Thoracic aorta (tissue), 2 donors: ENCODE measurements around the gene PSMD13. TPM values are rescaled to one million over a fixed set of nuclear protein-coding genes. Genes with fewer than 3 reads are reported as not detected.

Experiments used
- ATAC-seq: fragments of 150-250 bp; one replicate; pipeline ENCODE4 v1.8.0; 2017; ENCODE audit warnings: low read depth; ENCODE audit not compliant: insufficient number of reproducible peaks, low FRiP score
- DNase-seq: peaks from one replicate; pipeline ENCODE4 v3.0.0-alpha.2; 2020; ENCODE audit warnings: low spot score
- H3K27ac ChIP-seq, 2 donors: fragments of 200-600 bp; sonication (generic); 1 replicate in 1 of 2; 2 replicates in 1 of 2; pipeline ENCODE4 v1.5.1; 2016; ENCODE audit warnings: mild to moderate bottlenecking in 2 of 2, moderate library complexity in 2 of 2
- H3K27me3 ChIP-seq: fragments of 200-600 bp; sonication (generic); replicated peaks from 2 replicates; pipeline ENCODE4 v1.6.0; 2016; ENCODE audit warnings: mild to moderate bottlenecking; ENCODE audit not compliant: insufficient read depth
- H3K36me3 ChIP-seq: fragments of 200-600 bp; sonication (generic); one replicate; pipeline ENCODE4 v1.5.1; 2016
- H3K4me1 ChIP-seq, 2 donors: fragments of 200-600 bp; sonication (generic); 1 replicate in 1 of 2; 2 replicates in 1 of 2; pipeline versions ENCODE4 v1.5.1 to v1.6.0; 2016; ENCODE audit warnings: low read depth in 2 of 2, mild to moderate bottlenecking in 1 of 2; ENCODE audit not compliant: control insufficient read depth in 1 of 2
- H3K4me3 ChIP-seq: fragments of 200-600 bp; sonication (generic); 2 replicates; pipeline ENCODE4 v1.5.1; 2016; ENCODE audit warnings: mild to moderate bottlenecking
- H3K9me3 ChIP-seq: fragments of 200-600 bp; sonication (generic); 2 replicates; pipeline ENCODE4 v1.5.1; 2016
- total RNA-seq, 2 donors: library from RNA; depleted of rRNA; stranded (reverse); fragments of >200 nt; gene quantifications; one replicate each; pipeline versions ENCODE4 v1.1.0 to v1.2.3, GENCODE V29; 2016
- TF ChIP-seq, protein P1 (sequence below): fragments of 200-600 bp; sonication (generic); IDR thresholded peaks from one replicate; pipeline ENCODE4 v1.5.1; 2019; ENCODE audit warnings: antibody characterized with exemption

Gene PSMD13
- total RNA-seq, 2 donors from 2014 or later: 79.6 to 90.8 TPM

GRCh38 chr11:250740-251299 is 14.0 kb downstream of the PSMD13 start:
- no peaks in the 10 kb centered on the region for H3K27me3 ChIP-seq
- H3K36me3 ChIP-seq: peaks cover 55% of the 10 kb centered on the region
- peak overlapping the region in 1 of 2 donors; percentile 45 for H3K27ac ChIP-seq
- TF ChIP-seq, protein P1, sequence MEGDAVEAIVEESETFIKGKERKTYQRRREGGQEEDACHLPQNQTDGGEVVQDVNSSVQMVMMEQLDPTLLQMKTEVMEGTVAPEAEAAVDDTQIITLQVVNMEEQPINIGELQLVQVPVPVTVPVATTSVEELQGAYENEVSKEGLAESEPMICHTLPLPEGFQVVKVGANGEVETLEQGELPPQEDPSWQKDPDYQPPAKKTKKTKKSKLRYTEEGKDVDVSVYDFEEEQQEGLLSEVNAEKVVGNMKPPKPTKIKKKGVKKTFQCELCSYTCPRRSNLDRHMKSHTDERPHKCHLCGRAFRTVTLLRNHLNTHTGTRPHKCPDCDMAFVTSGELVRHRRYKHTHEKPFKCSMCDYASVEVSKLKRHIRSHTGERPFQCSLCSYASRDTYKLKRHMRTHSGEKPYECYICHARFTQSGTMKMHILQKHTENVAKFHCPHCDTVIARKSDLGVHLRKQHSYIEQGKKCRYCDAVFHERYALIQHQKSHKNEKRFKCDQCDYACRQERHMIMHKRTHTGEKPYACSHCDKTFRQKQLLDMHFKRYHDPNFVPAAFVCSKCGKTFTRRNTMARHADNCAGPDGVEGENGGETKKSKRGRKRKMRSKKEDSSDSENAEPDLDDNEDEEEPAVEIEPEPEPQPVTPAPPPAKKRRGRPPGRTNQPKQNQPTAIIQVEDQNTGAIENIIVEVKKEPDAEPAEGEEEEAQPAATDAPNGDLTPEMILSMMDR: peak; percentile 53
- H3K4me3 ChIP-seq: no peak overlapping the region
- no peak for ATAC-seq
- H3K4me1 ChIP-seq: no peaks in the 10 kb centered on the region
- DNase-seq: no peak
- no peaks in the 10 kb centered on the region for H3K9me3 ChIP-seq

- Histone ChIP-seq H3K4me1 (no peaks in the 10 kb centered on the region), H3K36me3 (peaks cover 53% of the 10 kb centered on the region), H3K27ac (no peak overlapping the region), H3K9me3 (no peaks in the 10 kb centered on the region), H3K27me3 (no peaks in the 10 kb centered on the region), H3K4me3 (no peak overlapping the region)
- TF ChIP-seq, protein P1: no peak
- ATAC-seq (no peak), DNase-seq (no peak)
Measured at GRCh38 chr11:251550-251949, 14.8 kb downstream of the PSMD13 start.

GRCh38 chr11:252666-253065 is 15.9 kb downstream of the PSMD13 start:
- H3K4me1 ChIP-seq: no peaks in the 10 kb centered on the region
- DNase-seq (no peak), ATAC-seq (no peak)
- no peak overlapping the region for H3K4me3 ChIP-seq
- no peaks in the 10 kb centered on the region for H3K27me3 ChIP-seq
- H3K27ac ChIP-seq: no peak overlapping the region
- H3K9me3 ChIP-seq: no peaks in the 10 kb centered on the region
- peaks cover 43% of the 10 kb centered on the region for H3K36me3 ChIP-seq
- TF ChIP-seq, protein P1: no peak

- Histone ChIP-seq H3K27me3 (no peaks in the 10 kb centered on the region), H3K36me3 (peaks cover 37% of the 10 kb centered on the region), H3K9me3 (no peaks in the 10 kb centered on the region), H3K27ac (no peak overlapping the region), H3K4me3 (no peak overlapping the region), H3K4me1 (no peaks in the 10 kb centered on the region)
- TF ChIP-seq, protein P1: no peak
- DNase-seq: no peak
- no peak for ATAC-seq
Measured at GRCh38 chr11:253160-253885, 16.5 kb downstream of the PSMD13 start.

- ATAC-seq: no peak
- no peak for DNase-seq
- H3K36me3 ChIP-seq: peaks cover 32% of the 10 kb centered on the region
- H3K4me1 ChIP-seq: no peaks in the 10 kb centered on the region
- H3K27ac ChIP-seq: no peak overlapping the region
- H3K4me3 ChIP-seq: no peak overlapping the region
- TF ChIP-seq, protein P1: no peak
- no peaks in the 10 kb centered on the region for H3K27me3 ChIP-seq
- H3K9me3 ChIP-seq: no peaks in the 10 kb centered on the region
Measured at GRCh38 chr11:253886-254270, 17.1 kb downstream of the PSMD13 start.
